Mucosa of descending colon (tissue), 3 donors: ENCODE results near the gene PCSK2. TPM values are rescaled to one million over a fixed set of nuclear protein-coding genes. Genes with fewer than 3 reads are reported as not detected.

Experiments
- ATAC-seq: fragments of 200-7000 bp; cut with Tn5 transposase; one replicate; pipeline ENCODE4 v1.9.1; 2020; ENCODE audit warnings: mild to moderate bottlenecking, moderate library complexity
- DNase-seq, 3 donors: peaks; one replicate each; pipeline ENCODE4 v3.0.0-alpha.2; 2020
- H3K36me3 ChIP-seq: fragments of 200-600 bp; one replicate; pipeline ENCODE4 v1.8.0; 2021; ENCODE audit warnings: low read depth, mild to moderate bottlenecking
- H3K4me1 ChIP-seq: fragments of 200-600 bp; one replicate; pipeline ENCODE4 v1.8.0; 2021; ENCODE audit warnings: low read depth, mild to moderate bottlenecking
- H3K4me3 ChIP-seq: fragments of 200-600 bp; one replicate; pipeline ENCODE4 v1.8.0; 2021; ENCODE audit warnings: mild to moderate bottlenecking
- H3K9me3 ChIP-seq: fragments of 200-600 bp; one replicate; pipeline ENCODE4 v1.8.0; 2021; ENCODE audit warnings: mild to moderate bottlenecking
- CTCF ChIP-seq: fragments of 200-600 bp; IDR thresholded peaks from one replicate; pipeline ENCODE4 v1.8.0; 2022; ENCODE audit warnings: antibody characterized with exemption, mild to moderate bottlenecking
- intact Hi-C, 2 donors: fragments of 100-400 bp; cut with DNase I in 1 of 2; cut with micrococcal nuclease in 1 of 2; formaldehyde crosslinking; loops; one replicate each; pipeline versions ENCODE4 v1.11.0 to v1.11.1; 2022; cut with DNase I, micrococcal nuclease
- total RNA-seq, 3 donors: library from RNA; stranded (reverse); fragmentation: NEBNext Ultra II Directional in 2 of 3; extraction: Animal tissue kit (Norgen Biotek cat#: 25700) in 2 of 3; gene quantifications; one replicate each; pipeline versions ENCODE4 v1.2.1 to v1.2.4, GENCODE V29; 2021 to 2023
- donor health status: DM: no; HTN: no; CAD: no; lungs with moderate emphysema.
- donor health status: DM: no; HTN: no; CAD: no.
- donor health status: DM: no; HTN: yes; CAD: no.

The PCSK2 gene
- total RNA-seq, 3 donors from 2014 or later = 0.48 to 5.6 (median 1.4) TPM

DNA sequence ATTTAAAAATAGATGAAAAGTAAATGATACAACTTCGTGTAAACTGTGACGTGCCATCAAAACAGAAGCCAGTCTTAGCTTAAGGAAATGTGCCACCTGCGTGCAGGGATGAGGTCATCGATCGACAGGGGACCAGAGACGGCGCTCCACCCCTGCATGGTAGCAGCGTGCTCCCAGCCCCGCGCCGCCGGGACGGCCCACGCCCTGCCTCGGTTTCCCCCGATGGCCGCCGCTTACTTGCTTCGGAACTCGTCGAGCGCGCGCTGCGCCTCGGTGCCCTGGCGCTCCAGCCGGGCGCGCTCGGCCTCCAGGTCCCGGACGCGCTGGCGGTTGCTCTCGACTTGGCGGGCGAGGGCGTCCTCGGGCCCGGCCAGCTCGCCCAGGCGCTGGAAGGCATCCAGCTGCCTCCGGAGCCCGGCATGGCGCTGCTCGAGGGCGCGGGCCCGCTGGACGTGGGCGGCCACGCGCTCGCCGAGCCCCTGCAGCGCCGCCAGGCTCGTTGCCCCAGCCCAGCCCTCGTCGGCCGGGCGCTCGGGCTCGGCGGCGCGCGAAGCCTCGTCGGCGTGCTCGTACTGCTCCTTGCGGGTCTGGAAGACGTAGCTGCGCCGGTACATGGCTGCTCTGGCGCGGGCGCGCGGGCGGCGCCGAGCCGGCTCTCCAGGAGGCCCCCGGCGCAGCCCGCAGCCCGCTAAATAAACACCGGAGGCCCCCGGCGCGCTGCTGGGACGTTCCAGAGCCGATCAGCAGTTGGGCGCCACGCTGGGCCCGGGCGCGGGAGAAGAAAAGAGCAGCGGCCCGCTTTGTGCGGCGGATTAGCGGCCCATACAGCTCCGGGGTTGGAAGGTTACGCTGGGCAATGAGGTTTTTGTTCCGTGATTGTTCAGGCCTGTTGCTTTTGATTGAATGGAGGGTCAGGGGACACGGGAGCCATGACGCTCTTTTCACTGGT is 304.1 kb downstream of the PCSK2 start, which contains the start of gene BFSP1:
Gene BFSP1 (minus strand): TSS at position 664 of the 949 bp plus-strand sequence. CDS start 50 bp downstream, at position 614.
- H3K4me1 ChIP-seq = peaks cover 13% of the 10 kb centered on the region
- DNase-seq = peak; percentile 56 to 78 (median 76)
- peak within 1 kb of the TSS; percentile 1 for H3K4me3 ChIP-seq
- no peaks in the 10 kb centered on the region for H3K9me3 ChIP-seq
- no peak for TF ChIP-seq CTCF
- peak; percentile 84 for ATAC-seq
- intact Hi-C loops = loop anchor here (10.0 kb wide), 1 partner anchor 84 kb away; no protein-coding TSS in a partner anchor
- H3K36me3 ChIP-seq = no peaks in the 10 kb centered on the region

DNA sequence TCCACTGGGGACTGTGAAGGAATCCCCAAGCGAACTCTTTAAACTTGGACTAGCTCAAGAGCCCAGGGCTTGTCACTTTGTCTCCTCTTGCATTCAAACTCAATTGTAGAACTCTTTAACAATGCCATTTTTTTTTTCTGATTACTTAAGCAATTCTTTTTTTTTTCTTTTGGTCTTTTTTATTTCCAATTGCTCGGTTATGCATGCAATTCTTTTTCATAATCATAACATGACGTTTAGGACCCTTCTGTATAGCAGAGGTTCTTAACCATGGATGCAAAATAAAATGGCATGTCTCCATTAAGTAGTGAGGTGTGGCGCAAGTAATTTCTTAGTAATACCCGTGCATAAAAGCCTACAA is 304.8 kb downstream of the PCSK2 start:
- ATAC-seq (no peak), DNase-seq (no peak)
- Histone ChIP-seq H3K9me3 (no peaks in the 10 kb centered on the region), H3K4me1 (peaks cover 13% of the 10 kb centered on the region), H3K36me3 (no peaks in the 10 kb centered on the region), H3K4me3 (no peak overlapping the region)
- intact Hi-C loops = loop anchor here (10.0 kb wide), 1 partner anchor 83 kb away; no protein-coding TSS in a partner anchor
- no peak for TF ChIP-seq CTCF

DNA sequence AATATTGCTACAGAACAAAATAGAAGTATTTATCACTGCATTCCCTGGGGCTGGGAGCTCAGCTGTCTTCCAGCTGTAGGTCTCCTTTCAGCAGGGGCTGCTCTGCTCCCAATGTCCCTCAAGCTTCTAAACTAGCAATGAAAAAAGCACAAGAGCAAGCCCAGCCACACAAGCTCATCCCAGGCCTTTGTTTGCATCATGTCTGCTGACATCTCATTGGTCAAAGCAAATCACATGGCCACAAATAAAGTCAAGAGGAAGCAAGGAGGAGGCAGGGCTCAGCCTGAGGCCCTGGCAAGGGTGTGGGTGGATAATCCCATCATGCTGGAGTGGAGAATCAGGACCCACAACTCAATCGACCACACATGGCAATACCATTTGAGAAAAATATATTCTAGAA is 306.6 kb downstream of the PCSK2 start:
- Histone ChIP-seq H3K36me3 (no peaks in the 10 kb centered on the region), H3K9me3 (no peaks in the 10 kb centered on the region), H3K4me1 (peaks cover 13% of the 10 kb centered on the region), H3K4me3 (no peak overlapping the region)
- intact Hi-C loops = loop anchor here (10.0 kb wide), 1 partner anchor 81 kb away; no protein-coding TSS in a partner anchor
- ATAC-seq = peak; percentile 46
- peak in 1 of 3 donors; percentile 41 for DNase-seq
- no peak for TF ChIP-seq CTCF

- Histone ChIP-seq H3K36me3 (no peaks in the 10 kb centered on the region), H3K4me1 (peaks cover 13% of the 10 kb centered on the region), H3K4me3 (no peak overlapping the region), H3K9me3 (no peaks in the 10 kb centered on the region)
- intact Hi-C loops = loop anchor here (10.0 kb wide), 1 partner anchor 81 kb away; no protein-coding TSS in a partner anchor
- TF ChIP-seq CTCF = no peak
- ATAC-seq (no peak), DNase-seq (no peak)
Observed at GRCh38 chr20:17534077-17534476, 307.2 kb downstream of the PCSK2 start.
